Neural progenitor cell (in vitro differentiated cells): ENCODE measurements around the gene ZNF823.

Experiments used
- EZH2 ChIP-seq: fragments of 200-600 bp; sonication (generic); IDR thresholded peaks from 2 replicates; pipeline ENCODE4 v1.6.1; 2017; ENCODE audit warnings: antibody characterized with exemption, mild to moderate bottlenecking, moderate library complexity
- EZH2phosphoT487 ChIP-seq: fragments of 200-600 bp; sonication (generic); IDR thresholded peaks from 2 replicates; pipeline ENCODE4 v1.6.1; 2017; ENCODE audit warnings: antibody characterized with exemption
- TF ChIP-seq, protein P1 (sequence below): fragments of 200-600 bp; sonication (generic); IDR thresholded peaks from 2 replicates; pipeline ENCODE4 v1.5.1; 2017; ENCODE audit warnings: antibody characterized with exemption, mild to moderate bottlenecking

GRCh38 chr19:11767633-11768133, 28.9 kb upstream of the ZNF823 start:
- TF ChIP-seq, protein P1, sequence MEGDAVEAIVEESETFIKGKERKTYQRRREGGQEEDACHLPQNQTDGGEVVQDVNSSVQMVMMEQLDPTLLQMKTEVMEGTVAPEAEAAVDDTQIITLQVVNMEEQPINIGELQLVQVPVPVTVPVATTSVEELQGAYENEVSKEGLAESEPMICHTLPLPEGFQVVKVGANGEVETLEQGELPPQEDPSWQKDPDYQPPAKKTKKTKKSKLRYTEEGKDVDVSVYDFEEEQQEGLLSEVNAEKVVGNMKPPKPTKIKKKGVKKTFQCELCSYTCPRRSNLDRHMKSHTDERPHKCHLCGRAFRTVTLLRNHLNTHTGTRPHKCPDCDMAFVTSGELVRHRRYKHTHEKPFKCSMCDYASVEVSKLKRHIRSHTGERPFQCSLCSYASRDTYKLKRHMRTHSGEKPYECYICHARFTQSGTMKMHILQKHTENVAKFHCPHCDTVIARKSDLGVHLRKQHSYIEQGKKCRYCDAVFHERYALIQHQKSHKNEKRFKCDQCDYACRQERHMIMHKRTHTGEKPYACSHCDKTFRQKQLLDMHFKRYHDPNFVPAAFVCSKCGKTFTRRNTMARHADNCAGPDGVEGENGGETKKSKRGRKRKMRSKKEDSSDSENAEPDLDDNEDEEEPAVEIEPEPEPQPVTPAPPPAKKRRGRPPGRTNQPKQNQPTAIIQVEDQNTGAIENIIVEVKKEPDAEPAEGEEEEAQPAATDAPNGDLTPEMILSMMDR = no peak
- TF ChIP-seq EZH2 (no peak), EZH2phosphoT487 (no peak)
